Stimulated activated CD4-positive, alpha-beta T cell treated with anti-CD3 and anti-CD28 coated beads, Interleukin-1b, Interleukin-23, amount 100 ng/mL, for 24 hours (primary cell): ENCODE results near the gene PRELID3B.

Experiments used
- DNase-seq, 4 experiments: peaks; one replicate each; pipeline ENCODE4 v3.0.0-alpha.2; 2020; ENCODE audit warnings: low read depth in 4 of 4, low spot score in 1 of 4

PRELID3B gene

GRCh38 chr20:58996226-58996611 is 46.4 kb downstream of the PRELID3B start:
- no peak for DNase-seq

GRCh38 chr20:58995461-58996225 is 46.9 kb downstream of the PRELID3B start:
- no peak for DNase-seq

- DNase-seq, result no peak
These were observed 48.0 kb downstream of the PRELID3B start for GRCh38 chr20:58994390-58995159.

GRCh38 chr20:58993332-58994248 is 49.0 kb downstream of the PRELID3B start:
- DNase-seq, result no peak

- no peak for DNase-seq
These were observed 49.7 kb downstream of the PRELID3B start for GRCh38 chr20:58992911-58993310.

GRCh38 chr20:58991715-58992114 is 50.9 kb downstream of the PRELID3B start:
- no peak for DNase-seq

- DNase-seq, result no peak
These were observed 51.7 kb downstream of the PRELID3B start for GRCh38 chr20:58990651-58991445.

- DNase-seq, result no peak
These were observed 53.4 kb downstream of the PRELID3B start for GRCh38 chr20:58989196-58989595.

GRCh38 chr20:58988565-58988882 is 54.1 kb downstream of the PRELID3B start:
- DNase-seq, result no peak

- no peak for DNase-seq
These were observed 54.6 kb downstream of the PRELID3B start for GRCh38 chr20:58987790-58988564.

GRCh38 chr20:58986968-58987517 is 55.5 kb downstream of the PRELID3B start:
- no peak for DNase-seq

- no peak for DNase-seq
These were observed 56.2 kb downstream of the PRELID3B start for GRCh38 chr20:58986286-58986967.

- no peak for DNase-seq
These were observed 56.9 kb downstream of the PRELID3B start for GRCh38 chr20:58985656-58986055.

- no peak for DNase-seq
These were observed 57.9 kb downstream of the PRELID3B start for GRCh38 chr20:58984691-58985090.
